Right atrium auricular region (tissue), 2 donors: ENCODE measurements around the gene VEPH1. TPM values are rescaled to one million over a fixed set of nuclear protein-coding genes. Genes with fewer than 3 reads are reported as not detected.

ENCODE experiments used
- DNase-seq: peaks from one replicate; pipeline ENCODE4 v3.0.0-alpha.2; 2019; ENCODE audit warnings: low spot score
- H3K27ac ChIP-seq, 2 donors: fragments of 200-600 bp; sonication (generic); 1 replicate in 1 of 2; 2 replicates in 1 of 2; pipeline ENCODE4 v1.5.1; 2016 to 2019
- H3K27me3 ChIP-seq, 2 donors: fragments of 200-600 bp; sonication (generic); one replicate each; pipeline versions ENCODE4 v1.5.1 to v1.6.0; 2017 to 2019
- H3K36me3 ChIP-seq: fragments of 200-600 bp; sonication (generic); one replicate; pipeline ENCODE4 v1.5.1; 2016
- H3K4me1 ChIP-seq, 2 donors: fragments of 200-600 bp; sonication (generic); one replicate each; pipeline versions ENCODE4 v1.5.1 to v1.6.0; 2017 to 2019
- H3K4me3 ChIP-seq, 2 donors: fragments of 200-600 bp; sonication (generic); 1 replicate in 1 of 2; 2 replicates in 1 of 2; pipeline ENCODE4 v1.5.1; 2017 to 2019; ENCODE audit warnings: mild to moderate bottlenecking in 1 of 2, moderate library complexity in 1 of 2
- H3K9me3 ChIP-seq, 2 donors: fragments of 200-600 bp; sonication (generic); one replicate each; pipeline ENCODE4 v1.5.1; 2019
- total RNA-seq, 2 donors: library from RNA; depleted of rRNA; stranded (reverse); fragments of >200 nt; gene quantifications; one replicate each; pipeline ENCODE4 v1.1.0, GENCODE V29; 2016
- TF ChIP-seq, protein P1 (sequence below), 2 donors: fragments of 200-600 bp; sonication (generic); IDR thresholded peaks; one replicate each; pipeline ENCODE4 v1.5.1; 2019; ENCODE audit warnings: antibody characterized with exemption in 2 of 2

Gene VEPH1
- total RNA-seq, 2 donors from 2014 or later: 0.48 to 0.86 TPM

GRCh38 chr3:157220883-157221282 lies 282.3 kb downstream of the VEPH1 start:
- no peak overlapping the region for H3K4me3 ChIP-seq
- TF ChIP-seq, protein P1, sequence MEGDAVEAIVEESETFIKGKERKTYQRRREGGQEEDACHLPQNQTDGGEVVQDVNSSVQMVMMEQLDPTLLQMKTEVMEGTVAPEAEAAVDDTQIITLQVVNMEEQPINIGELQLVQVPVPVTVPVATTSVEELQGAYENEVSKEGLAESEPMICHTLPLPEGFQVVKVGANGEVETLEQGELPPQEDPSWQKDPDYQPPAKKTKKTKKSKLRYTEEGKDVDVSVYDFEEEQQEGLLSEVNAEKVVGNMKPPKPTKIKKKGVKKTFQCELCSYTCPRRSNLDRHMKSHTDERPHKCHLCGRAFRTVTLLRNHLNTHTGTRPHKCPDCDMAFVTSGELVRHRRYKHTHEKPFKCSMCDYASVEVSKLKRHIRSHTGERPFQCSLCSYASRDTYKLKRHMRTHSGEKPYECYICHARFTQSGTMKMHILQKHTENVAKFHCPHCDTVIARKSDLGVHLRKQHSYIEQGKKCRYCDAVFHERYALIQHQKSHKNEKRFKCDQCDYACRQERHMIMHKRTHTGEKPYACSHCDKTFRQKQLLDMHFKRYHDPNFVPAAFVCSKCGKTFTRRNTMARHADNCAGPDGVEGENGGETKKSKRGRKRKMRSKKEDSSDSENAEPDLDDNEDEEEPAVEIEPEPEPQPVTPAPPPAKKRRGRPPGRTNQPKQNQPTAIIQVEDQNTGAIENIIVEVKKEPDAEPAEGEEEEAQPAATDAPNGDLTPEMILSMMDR (IDR thresholded peaks at IDR 0.05): no peak
- DNase-seq: no peak

GRCh38 chr3:157220211-157220610 lies 283.0 kb downstream of the VEPH1 start:
- Histone ChIP-seq H3K36me3 (no peaks in the 10 kb centered on the region), H3K9me3 (no peaks in the 10 kb centered on the region), H3K4me1 (no peaks in the 10 kb centered on the region), H3K4me3 (no peak overlapping the region), H3K27ac (no peak overlapping the region), H3K27me3 (no peaks in the 10 kb centered on the region)
- TF ChIP-seq, protein P1 (IDR thresholded peaks at IDR 0.05): no peak
- no peak for DNase-seq

More at GRCh38 chr3:157220883-157221282, 282.3 kb downstream of the VEPH1 start:
- Histone ChIP-seq H3K36me3 (no peaks in the 10 kb centered on the region), H3K27ac (no peak overlapping the region), H3K27me3 (no peaks in the 10 kb centered on the region), H3K4me1 (no peaks in the 10 kb centered on the region), H3K9me3 (no peaks in the 10 kb centered on the region)

GRCh38 chr3:157219215-157219614 lies 284.0 kb downstream of the VEPH1 start:
- H3K9me3 ChIP-seq: no peaks in the 10 kb centered on the region
- no peak overlapping the region for H3K4me3 ChIP-seq
- no peaks in the 10 kb centered on the region for H3K4me1 ChIP-seq
- no peaks in the 10 kb centered on the region for H3K27me3 ChIP-seq
- H3K27ac ChIP-seq: no peak overlapping the region
- H3K36me3 ChIP-seq: no peaks in the 10 kb centered on the region
- no peak for DNase-seq
- TF ChIP-seq, protein P1 (IDR thresholded peaks at IDR 0.05): no peak

Other genes with a start within 250 kb of the VEPH1 start
- 1 to 10 TPM in 1 of 2 donors, under 1 TPM in 1; 0.59 to 2.6 TPM for gene PTX3, start 66.6 kb downstream of the VEPH1 start, total RNA-seq